Heart left ventricle (tissue), 16 donors: ENCODE measurements around the gene EMP2. TPM values are rescaled to one million over a fixed set of nuclear protein-coding genes. Genes with fewer than 3 reads are reported as not detected.

Experiments
- ATAC-seq, 4 donors: fragments of 200-7000 bp; cut with Tn5 transposase; one replicate each; pipeline ENCODE4 v1.9.1; 2020 to 2022; ENCODE audit warnings: moderate library complexity in 4 of 4, mild to moderate bottlenecking in 3 of 4, moderate number of reproducible peaks in 1 of 4
- DNase-seq, 5 donors: peaks; one replicate each; pipeline ENCODE4 v3.0.0-alpha.2; 2020
- H3K27ac ChIP-seq, 12 donors: fragments of 200-600 bp; sonication (generic) in 4 of 12; one replicate each; pipeline versions ENCODE4 v1.5.0 to v1.8.0; 2016 to 2022; ENCODE audit warnings: mild to moderate bottlenecking in 2 of 12
- H3K27me3 ChIP-seq, 9 donors: fragments of 200-600 bp; sonication (generic) in 2 of 9; one replicate each; pipeline versions ENCODE4 v1.5.1 to v1.8.0; 2016 to 2022; ENCODE audit warnings: mild to moderate bottlenecking in 3 of 9
- H3K36me3 ChIP-seq, 9 donors: fragments of 200-600 bp; sonication (generic) in 2 of 9; one replicate each; pipeline versions ENCODE4 v1.5.0 to v1.8.0; 2018 to 2022; ENCODE audit warnings: mild to moderate bottlenecking in 2 of 9
- H3K4me1 ChIP-seq, 12 donors: fragments of 200-600 bp; sonication (generic) in 4 of 12; one replicate each; pipeline versions ENCODE4 v1.5.0 to v1.8.0; 2016 to 2022; ENCODE audit warnings: mild to moderate bottlenecking in 3 of 12
- H3K4me3 ChIP-seq, 12 donors: fragments of 200-600 bp; sonication (generic) in 4 of 12; one replicate each; pipeline versions ENCODE4 v1.5.0 to v1.8.0; 2017 to 2022; ENCODE audit warnings: mild to moderate bottlenecking in 9 of 12, moderate library complexity in 4 of 12
- H3K9me3 ChIP-seq, 12 donors: fragments of 200-600 bp; sonication (generic) in 4 of 12; one replicate each; pipeline versions ENCODE4 v1.5.0 to v1.8.0; 2016 to 2022; ENCODE audit warnings: mild to moderate bottlenecking in 1 of 12
- POLR2A ChIP-seq, 2 donors: fragments of 450-650 bp; IDR thresholded peaks; one replicate each; pipeline ENCODE4 v1.6.1; 2017; ENCODE audit warnings: antibody characterized with exemption in 2 of 2, mild to moderate bottlenecking in 2 of 2, moderate library complexity in 2 of 2
- WGBS, 4 donors: extraction: QIAGEN DNeasy Blood & Tissue Kit in 2 of 4; methylation state at CpG; one replicate each; pipeline versions ENCODE4 v1.1.5 to v1.1.7; 2013 to 2018; 5-methylcytosine and 5-hydroxymethylcytosine counted together
- intact Hi-C, 10 donors: fragments of 100-400 bp; cut with DNase I; formaldehyde crosslinking; loops; one replicate each; pipeline versions ENCODE4 v1.11.1 to v1.14.2; 2022
- polyA plus RNA-seq, 2 donors: library from polyadenylated mRNA; stranded (reverse); fragments of 200-250 nt; gene quantifications; one replicate each; pipeline ENCODE4 v1.2.3, GENCODE V29; 2013
- total RNA-seq, 9 donors: library from RNA; depleted of rRNA in 2 of 9; stranded (reverse); fragments of >200 nt in 2 of 9; fragmentation: NEBNext Ultra II Directional in 3 of 9; extraction: Animal tissue kit (Norgen Biotek cat#: 25700) in 3 of 9; gene quantifications; one replicate each; pipeline versions ENCODE4 v1.1.0 to v1.2.4, GENCODE V29; 2016 to 2023
- TF ChIP-seq, protein P1 (sequence below), 12 donors: fragments of 200-600 bp; sonication (generic) in 4 of 12; IDR thresholded peaks; one replicate each; pipeline versions ENCODE4 v1.5.0 to v1.8.0; 2018 to 2022; ENCODE audit warnings: antibody characterized with exemption in 12 of 12, mild to moderate bottlenecking in 5 of 12
- donor health status: ischemic (EF 13 %, LVEDD 7.1; RV severe dilation, severe dysfunction).
- donor health status: healthy with polysubstance abuse.
- donor health status: DM: no; HTN: yes; CAD: no.
- donor health status: DM: no; HTN: no; CAD: no.
- donor health status: ischemic (EF 25% LVEDD 6.9; RV normal size, moderate dysfunction).
- donor health status: ischemic (EF 25% LVEDD 5.7; RV mildly dilated, moderate dysfunction).
- donor health status: healthy.
- donor health status: DM: yes; HTN: yes; CAD: no.
- donor health status: ischemic (EF 35%, LVEDD 5.7; RV mildly dilated, moderate dysfunction).
- donor health status: nonischemic (EF 11% LVEDD 7.7; RV severe dilation, severe dysfunction).
- donor health status: DM: yes; HTN: yes; CAD: no.
- donor health status: PGD.
- donor health status: ischemic (EF 29% LVEDD 5.4; RV normal size, mild dysfunction).
- donor health status: nonischemic (EF 23%, LVEDD 6.1; RV moderate dilation, normal function).

The EMP2 gene
- total and polyA plus RNA-seq, 11 donors, result 34.5 to 103 (median 61.3) TPM

DNA sequence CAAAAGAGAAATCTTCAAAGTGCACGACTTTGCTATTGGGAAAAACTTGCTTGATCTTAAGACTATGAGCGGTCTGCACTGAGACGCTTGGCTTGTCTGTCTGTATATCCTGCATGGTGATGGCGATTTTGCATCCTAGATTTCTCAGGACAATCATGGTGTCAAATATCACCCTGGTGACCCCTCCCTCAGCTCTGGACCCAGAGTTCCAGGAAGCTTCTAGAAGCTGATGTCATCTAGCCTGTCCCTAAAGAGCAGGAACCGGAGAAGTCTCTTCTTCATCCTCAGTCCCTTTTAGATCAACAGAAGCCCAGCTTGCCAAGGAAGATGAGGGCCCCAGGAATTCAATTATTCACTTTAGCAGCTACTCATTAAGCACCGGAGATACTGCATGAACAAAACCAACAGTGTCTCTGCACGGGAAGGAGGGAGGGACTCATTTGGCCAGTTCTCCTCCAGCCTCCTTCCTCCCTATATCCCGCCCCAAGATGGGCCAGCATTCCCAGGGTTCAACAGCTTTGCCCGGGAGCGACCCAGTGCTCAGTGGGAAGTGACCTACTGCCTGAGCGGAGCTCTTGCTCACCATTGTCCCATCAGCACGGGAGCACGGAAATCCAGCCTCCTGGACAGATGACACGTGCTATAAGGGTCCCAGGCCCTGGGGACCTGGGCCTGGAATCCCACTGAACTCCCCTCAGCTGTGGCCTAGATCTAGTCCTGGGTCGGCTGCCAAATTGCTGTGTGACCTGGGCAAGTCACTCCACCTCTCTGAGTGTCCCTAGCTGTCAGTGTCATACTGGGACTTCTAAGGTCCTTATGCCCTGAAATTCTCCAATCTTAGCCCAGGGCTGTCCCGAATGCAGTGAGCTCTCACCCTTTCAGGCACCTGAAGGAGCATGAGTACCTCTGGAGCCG, 3.8 kb downstream of the EMP2 start:
- H3K4me1 ChIP-seq, result peaks cover 6 to 72% (median 48%) of the 10 kb centered on the region in 12 donors
- H3K27me3 ChIP-seq, result peaks cover 0 to 17% (median 0%) of the 10 kb centered on the region in 9 donors
- ATAC-seq (peak in 1 of 4 donors; percentile 1), DNase-seq (peak in 1 of 5 donors; percentile 35)
- intact Hi-C loops, result loop anchor here in 7 of 10 donors (2.0 to 10.0 kb wide), 11 partner anchors 14 to 346 kb away; partner anchors contain the start of gene NUBP1 (in 2 of the 7)
- TF ChIP-seq POLR2A (IDR thresholded peaks at IDR 0.05), result no peak
- TF ChIP-seq, protein P1, sequence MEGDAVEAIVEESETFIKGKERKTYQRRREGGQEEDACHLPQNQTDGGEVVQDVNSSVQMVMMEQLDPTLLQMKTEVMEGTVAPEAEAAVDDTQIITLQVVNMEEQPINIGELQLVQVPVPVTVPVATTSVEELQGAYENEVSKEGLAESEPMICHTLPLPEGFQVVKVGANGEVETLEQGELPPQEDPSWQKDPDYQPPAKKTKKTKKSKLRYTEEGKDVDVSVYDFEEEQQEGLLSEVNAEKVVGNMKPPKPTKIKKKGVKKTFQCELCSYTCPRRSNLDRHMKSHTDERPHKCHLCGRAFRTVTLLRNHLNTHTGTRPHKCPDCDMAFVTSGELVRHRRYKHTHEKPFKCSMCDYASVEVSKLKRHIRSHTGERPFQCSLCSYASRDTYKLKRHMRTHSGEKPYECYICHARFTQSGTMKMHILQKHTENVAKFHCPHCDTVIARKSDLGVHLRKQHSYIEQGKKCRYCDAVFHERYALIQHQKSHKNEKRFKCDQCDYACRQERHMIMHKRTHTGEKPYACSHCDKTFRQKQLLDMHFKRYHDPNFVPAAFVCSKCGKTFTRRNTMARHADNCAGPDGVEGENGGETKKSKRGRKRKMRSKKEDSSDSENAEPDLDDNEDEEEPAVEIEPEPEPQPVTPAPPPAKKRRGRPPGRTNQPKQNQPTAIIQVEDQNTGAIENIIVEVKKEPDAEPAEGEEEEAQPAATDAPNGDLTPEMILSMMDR (IDR thresholded peaks at IDR 0.05), result no peak
- H3K9me3 ChIP-seq, result no peaks in the 10 kb centered on the region
- H3K36me3 ChIP-seq, result peaks cover 0 to 5% (median under 1%) of the 10 kb centered on the region in 9 donors
- peak overlapping the region in 7 of 12 donors; percentile 1 to 100 (median 94) for H3K4me3 ChIP-seq
- WGBS, 4 donors, result 27 to 38% (median 31%) methylated on average over 12 to 17 of the region's 17 CpGs
- H3K27ac ChIP-seq, result peak overlapping the region in 11 of 12 donors; percentile 61 to 99 (median 96)

DNA sequence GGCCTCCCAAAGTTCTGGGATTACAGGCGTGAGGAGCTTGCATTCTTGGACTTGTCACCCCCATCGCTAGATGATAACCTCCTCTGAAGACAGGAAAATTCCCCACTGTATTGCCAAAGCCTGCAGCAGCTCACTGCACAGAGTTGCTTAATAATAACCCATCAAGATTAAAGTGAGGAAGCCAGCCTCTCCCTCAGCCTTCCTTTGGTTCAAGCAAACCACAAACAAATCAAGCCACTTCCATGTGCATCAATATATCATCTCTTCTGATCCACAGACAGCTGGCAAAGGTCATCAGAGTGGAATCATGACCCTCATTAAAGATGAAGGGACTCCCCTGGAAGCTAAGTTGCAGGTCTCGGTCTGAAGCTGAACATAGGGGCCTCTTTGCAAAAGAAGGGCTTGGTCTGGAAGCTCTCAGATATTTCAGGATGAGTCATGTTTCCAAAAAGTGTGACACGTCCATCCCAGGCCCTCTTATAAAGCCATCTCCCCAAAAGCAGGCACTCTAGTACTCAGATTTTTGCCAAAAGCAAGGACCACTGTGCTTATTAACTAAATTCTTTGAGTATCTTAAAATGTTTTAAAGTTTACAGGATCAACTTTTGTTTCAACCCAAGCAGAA, 4.8 kb downstream of the EMP2 start:
- Histone ChIP-seq H3K4me3 (no peak overlapping the region), H3K4me1 (peaks cover 6 to 66% (median 45%) of the 10 kb centered on the region in 12 donors), H3K27ac (peak overlapping the region in 11 of 12 donors; percentile 61 to 99 (median 96)), H3K36me3 (peaks cover 0 to 6% (median 3%) of the 10 kb centered on the region in 9 donors), H3K27me3 (peaks cover 0 to 14% (median 0%) of the 10 kb centered on the region in 9 donors), H3K9me3 (no peaks in the 10 kb centered on the region)
- TF ChIP-seq POLR2A (IDR thresholded peaks at IDR 0.05), result no peak
- TF ChIP-seq, protein P1 (IDR thresholded peaks at IDR 0.05), result no peak
- ATAC-seq, result no peak
- DNase-seq, result no peak
- intact Hi-C loops, result loop anchor here in 7 of 10 donors (2.0 to 10.0 kb wide), 11 partner anchors 13 to 347 kb away; partner anchors contain the start of gene NUBP1 (in 2 of the 7)
- WGBS, 4 donors, result 46 to 56% (median 53%) methylated on average over 4 of the region's 4 CpGs

DNA sequence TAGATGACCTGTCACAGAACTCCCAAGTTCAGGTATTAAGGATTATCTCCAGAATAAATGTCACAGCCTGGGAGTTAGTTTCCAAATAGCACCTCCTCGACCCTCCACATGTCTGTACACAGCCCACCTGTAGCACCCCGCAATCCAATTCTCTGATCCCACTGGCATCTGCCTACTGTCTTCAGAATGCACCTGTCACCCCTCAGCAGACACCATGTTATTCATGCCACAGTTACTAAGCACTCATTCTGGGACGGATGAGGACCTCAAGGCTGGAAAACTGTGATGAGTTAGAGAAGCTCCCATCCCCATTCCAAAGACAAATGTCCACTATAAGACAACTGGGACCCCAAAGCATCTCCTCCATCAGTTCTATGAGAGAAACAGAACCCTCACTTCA, 7.8 kb downstream of the EMP2 start:
- peaks cover 0 to 6% (median 3%) of the 10 kb centered on the region in 9 donors for H3K36me3 ChIP-seq
- H3K9me3 ChIP-seq, result no peaks in the 10 kb centered on the region
- no peaks in the 10 kb centered on the region for H3K27me3 ChIP-seq
- peaks cover 6 to 62% (median 44%) of the 10 kb centered on the region in 12 donors for H3K4me1 ChIP-seq
- intact Hi-C loops, result loop anchor here in 4 of 10 donors (5.0 to 10.0 kb wide), 3 partner anchors 45 to 252 kb away; no protein-coding TSS in a partner anchor
- TF ChIP-seq, protein P1 (IDR thresholded peaks at IDR 0.05), result no peak
- TF ChIP-seq POLR2A (IDR thresholded peaks at IDR 0.05), result no peak
- 55 to 66% (median 61%) methylated on average over 3 of the region's 3 CpGs for WGBS, 4 donors
- H3K4me3 ChIP-seq, result no peak overlapping the region
- DNase-seq (no peak), ATAC-seq (no peak)
- no peak overlapping the region for H3K27ac ChIP-seq
